GM21447 (cell line): ENCODE measurements around the gene TTLL11.

Experiments used
- ATAC-seq: cut with Tn5 transposase; IDR thresholded peaks from one replicate; pipeline ENCODE4 v1.9.1; 2021; ENCODE audit not compliant: unreplicated experiment

TTLL11 gene

DNA sequence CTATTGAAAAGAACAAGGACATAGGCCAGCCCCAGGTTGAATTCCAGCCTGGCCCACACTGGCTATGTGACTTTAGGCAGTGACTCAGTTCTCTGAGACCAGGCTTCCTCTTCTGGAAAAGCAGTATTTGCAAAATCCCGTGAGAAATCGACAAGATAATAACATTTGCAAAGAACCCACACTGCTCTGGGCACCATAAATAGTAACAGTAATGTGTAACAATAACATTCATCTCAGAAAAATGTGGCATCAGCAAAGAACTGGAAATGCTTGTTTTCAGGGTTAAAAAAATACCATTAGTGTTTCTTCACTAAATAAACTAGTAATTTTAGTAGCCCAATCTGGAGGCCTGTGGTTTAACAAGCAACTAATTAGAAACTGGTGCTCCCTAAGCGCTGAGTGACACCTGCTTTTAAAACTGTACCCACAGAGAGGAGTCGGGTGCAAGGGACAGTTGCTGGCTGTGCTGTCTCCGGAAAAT lies 148.4 kb downstream of the TTLL11 start:
- no peak for ATAC-seq

- ATAC-seq, result no peak
Observed at GRCh38 chr9:121943463-121943862, 149.6 kb downstream of the TTLL11 start.

DNA sequence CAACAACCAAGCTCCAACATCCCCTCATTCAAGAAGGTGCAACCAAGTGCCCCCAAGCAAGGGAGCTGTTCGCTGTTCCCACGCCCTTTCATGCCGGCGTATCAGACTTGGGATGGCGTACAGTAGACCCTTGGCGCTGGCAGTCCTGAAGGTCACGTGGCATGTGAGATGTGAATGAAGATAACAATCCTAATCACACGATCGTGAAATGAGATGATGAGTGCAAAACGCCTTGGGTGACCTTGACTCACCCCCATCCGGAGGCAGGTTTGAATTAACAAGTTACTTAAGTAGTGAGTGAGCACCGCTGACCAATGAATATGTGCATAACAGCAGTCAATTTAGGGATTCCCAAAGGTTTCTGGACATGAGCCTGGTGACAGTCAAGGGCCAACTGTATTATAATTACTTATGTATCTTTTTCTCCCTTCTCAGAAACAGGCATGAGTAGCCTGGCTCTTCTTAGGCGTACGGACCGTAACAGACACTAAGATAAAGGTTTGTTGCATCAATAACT lies 150.2 kb downstream of the TTLL11 start:
- no peak for ATAC-seq

- no peak for ATAC-seq
Observed at GRCh38 chr9:121942313-121942712, 150.8 kb downstream of the TTLL11 start.

DNA sequence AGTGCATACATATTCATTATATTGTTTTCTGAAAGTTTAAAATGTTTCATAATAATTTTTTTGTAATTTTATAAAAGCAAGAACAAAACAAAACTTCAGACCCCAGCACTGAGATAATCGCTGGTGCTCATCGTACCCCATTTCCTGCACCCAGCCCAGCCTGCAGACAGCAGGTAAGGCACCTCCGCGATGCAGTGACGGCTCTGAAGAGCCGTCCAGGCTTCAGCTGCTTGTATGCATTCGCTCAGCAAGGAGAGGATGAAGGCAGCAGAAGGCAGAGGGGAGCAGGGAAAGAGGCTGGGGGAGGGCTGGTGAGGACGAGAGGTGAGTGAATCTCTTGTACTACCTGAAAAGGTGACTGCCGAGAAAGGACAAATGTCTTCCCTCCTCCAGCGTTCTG lies 153.5 kb downstream of the TTLL11 start:
- ATAC-seq, result no peak

DNA sequence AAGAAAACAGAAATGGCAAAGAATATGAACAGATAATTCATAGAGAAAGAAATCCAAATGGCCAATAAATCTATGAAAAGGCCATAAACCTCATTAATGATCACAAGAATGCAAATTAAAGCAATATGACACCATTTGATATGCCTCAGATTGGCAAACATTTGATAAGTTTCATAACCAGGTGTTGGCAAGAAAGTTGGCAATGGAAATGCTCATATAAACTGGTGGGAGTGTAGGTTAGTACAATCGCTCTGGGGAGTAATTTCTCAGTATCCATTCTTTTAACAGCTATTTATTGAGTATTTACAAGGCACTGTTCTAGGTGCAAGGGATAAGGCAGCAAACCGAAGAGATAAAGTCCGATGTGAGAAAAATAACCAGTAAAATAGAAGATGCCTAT lies 154.5 kb downstream of the TTLL11 start:
- no peak for ATAC-seq

DNA sequence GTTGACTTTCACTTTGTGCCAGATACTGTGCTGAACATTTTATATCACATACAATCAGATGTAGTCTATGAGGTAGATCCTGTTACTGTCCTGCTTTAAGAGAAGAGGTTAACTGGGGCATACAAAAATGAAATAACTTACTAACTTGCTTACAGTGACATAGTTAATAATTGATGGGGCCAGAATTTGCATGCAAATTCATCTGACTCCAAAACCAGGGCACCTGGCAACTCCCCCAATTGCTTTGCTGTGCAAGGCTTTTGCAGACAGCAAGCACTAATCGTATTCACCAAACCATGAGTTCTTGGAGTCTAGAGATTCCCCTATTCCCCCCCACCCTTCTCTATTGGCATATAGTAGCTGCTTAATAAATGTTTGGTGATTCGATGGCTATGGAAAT lies 155.9 kb downstream of the TTLL11 start:
- no peak for ATAC-seq

GRCh38 chr9:121935739-121936138 lies 157.4 kb downstream of the TTLL11 start:
- ATAC-seq, result no peak

GRCh38 chr9:121930956-121931355 lies 162.2 kb downstream of the TTLL11 start:
- no peak for ATAC-seq

GRCh38 chr9:121929893-121930875 lies 162.9 kb downstream of the TTLL11 start:
- ATAC-seq, result no peak

GRCh38 chr9:121927636-121928035 lies 165.5 kb downstream of the TTLL11 start:
- no peak for ATAC-seq

DNA sequence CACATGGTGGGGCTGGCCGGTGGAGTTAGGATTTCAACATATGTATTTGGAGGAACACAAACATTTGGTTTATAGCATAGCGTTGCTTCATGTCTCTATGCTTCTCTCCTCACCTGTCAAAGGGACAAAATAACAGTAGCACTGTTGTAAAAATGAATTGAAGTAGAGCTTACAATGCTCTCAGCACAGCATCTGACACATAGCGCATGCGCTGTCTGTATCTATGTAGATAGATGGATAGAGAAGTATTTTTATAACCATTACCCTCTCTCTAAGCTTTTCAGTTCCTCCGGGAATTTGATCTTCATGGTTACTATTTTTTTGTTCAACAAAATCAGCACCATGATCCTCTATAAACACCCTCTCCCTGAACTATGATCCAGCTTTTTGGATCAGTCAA lies 166.0 kb downstream of the TTLL11 start:
- ATAC-seq, result no peak

DNA sequence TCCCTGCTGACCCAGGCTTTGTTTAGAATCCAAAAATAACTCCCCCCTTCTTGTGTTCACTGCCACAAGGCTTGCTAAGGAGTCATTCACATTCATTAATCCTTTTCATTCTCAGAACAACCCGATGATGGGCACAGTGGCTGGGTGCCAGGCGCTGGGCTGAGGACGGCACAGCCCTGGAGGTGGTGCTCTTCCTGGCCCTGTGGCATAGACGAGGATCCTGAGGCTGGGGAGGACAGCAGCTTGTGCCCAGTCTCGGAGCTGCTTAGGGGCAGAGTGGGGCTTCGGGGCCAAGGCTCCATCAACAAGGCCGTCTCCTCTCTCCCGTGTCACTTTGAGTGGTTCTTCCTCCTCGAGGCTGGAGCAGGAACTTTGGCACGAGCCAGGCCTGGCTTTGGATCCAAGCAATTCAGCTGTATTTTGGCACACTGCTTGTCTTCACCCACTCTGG lies 166.7 kb downstream of the TTLL11 start:
- ATAC-seq, result no peak

GRCh38 chr9:121925935-121926334 lies 167.2 kb downstream of the TTLL11 start:
- ATAC-seq, result no peak

- no peak for ATAC-seq
Observed at GRCh38 chr9:121924700-121925099, 168.4 kb downstream of the TTLL11 start.

DNA sequence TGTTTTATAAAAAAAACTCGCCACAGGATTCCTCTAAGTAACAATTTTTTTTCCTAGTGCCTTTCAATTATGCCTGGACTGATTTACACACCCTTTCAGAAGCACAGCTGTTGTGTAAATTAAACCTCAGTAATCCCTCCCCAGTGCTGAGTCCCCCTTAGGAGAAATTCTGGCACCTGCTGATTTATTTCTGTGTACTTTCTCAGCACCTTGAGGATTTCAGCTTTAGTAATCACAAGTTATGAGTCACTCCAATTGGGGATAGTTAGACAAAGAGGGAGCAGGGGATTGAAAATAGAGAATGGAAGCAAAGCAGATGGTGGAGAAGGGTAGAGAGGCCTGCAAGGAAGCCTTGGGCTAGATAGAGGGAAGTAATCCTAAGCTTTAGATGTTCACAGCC lies 171.7 kb downstream of the TTLL11 start:
- no peak for ATAC-seq

DNA sequence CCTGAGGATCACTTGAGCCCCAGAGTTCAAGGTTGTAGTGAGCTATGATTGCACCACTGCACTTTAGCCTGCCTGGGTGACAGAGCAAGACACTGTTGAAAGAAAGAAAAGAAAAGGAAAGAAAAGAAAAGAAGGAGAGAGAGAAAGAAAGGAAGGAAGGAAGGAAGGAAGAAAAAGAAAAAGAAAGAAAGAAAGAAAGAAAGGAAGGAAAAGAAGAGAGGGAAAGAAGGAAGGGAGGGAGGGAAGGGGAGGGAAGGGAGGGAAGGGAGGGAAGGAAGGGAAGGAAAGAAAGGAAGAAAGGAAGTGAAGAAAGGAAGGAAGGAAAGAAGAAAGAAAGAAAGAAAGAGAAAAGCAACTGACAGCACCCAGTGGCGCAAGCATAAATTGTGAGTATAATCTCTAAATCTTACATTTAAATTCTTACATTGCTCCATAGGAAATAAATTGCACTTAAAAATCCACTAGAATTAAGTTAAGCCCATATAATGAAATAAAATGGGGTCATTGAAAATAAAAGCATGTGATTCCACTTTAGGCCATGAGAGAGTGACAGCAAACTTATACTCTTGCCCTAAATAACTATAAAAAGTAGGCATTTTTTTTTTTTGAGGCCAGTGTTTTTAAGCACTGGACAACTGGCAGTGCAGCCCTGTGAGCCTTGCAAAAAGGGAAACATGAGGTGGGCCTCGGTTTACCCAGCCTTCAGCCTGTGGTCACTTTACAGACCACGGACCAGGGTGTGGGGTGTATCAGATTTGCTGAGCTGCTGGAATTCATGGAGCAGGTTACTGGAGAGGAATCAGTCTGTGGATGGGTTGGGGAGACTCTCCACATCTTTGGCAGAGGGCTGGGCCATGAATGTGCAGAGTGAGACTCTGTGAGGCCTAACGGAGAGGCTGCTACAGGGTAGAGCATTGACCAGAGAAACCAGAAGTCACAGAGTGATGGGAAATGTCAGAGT lies 175.5 kb downstream of the TTLL11 start:
- ATAC-seq, result no peak

DNA sequence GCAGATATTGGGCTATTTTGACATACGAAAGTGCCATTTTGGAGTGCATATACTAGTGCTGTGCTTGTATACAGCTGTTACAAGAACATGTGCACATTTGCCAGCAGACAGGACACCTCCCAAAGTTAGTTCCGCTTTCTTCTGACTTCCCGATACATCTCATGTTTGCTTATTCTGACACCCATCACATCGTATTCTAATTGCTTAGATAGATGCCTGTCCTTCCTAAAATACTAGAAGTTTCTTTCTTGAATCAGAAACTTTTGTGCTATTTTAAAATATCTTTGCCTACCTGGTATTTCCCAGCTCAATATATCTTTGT lies 177.8 kb downstream of the TTLL11 start:
- ATAC-seq, result no peak

DNA sequence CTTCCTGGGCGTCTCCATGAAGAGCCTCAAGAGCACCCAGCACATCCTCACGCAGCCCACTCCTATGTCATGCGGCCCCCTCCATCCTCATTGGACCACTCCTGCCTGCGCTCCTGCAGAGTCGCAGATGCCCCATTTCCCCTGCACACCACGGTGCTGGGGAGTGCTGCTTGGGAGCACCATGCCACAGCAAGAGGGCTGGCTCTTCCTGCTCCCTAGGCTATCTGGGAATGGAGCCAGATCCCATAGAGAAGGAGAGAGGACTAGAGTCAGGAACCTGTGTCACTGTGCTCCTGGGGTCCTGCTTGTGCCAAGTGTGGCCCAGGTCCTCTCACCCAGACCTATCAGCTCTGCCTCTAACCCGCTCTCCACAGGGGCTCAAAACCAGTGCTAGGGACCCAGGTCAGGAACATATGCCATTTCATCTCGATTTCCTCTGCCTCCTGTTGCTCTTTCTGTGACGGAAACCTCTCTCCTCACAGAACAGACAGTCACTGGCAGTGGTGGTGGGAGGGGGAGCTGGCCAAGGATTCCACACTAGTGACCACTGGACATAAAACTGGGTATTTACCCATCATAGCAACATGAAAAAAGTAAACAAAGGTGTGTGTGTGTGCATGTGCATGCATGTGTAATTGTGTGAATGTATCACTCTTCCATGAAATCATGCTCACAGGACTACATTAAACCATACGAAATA lies 178.4 kb downstream of the TTLL11 start:
- ATAC-seq, result no peak

GRCh38 chr9:121914017-121914595 lies 179.0 kb downstream of the TTLL11 start:
- no peak for ATAC-seq
